ENCODE data around the gene CTSW. TPM values are rescaled to one million over a fixed set of nuclear protein-coding genes. Genes with fewer than 3 reads are reported as not detected.

The CTSW gene
- total and polyA plus RNA-seq, 2 of the 4 experiments (the other 2 are of a cell fraction) = 0.07 to 0.18 TPM

GRCh38 chr11:65867284-65868071 lies 12.2 kb upstream of the CTSW start:
- H3K9me1 ChIP-seq (ENCODE audit: insufficient read depth, low read length) = 0 out of 2 replicates have a peak, but pooled peaks cover 5% of the 10 kb centered on the region
- no peak for ATAC-seq (ENCODE audit: low read depth)
- H4K5ac ChIP-seq (ENCODE audit: low read depth, low read length) = no peak overlapping the region
- H3K4me3 ChIP-seq (ENCODE audit: insufficient read depth, low read depth, low read length) = no peak overlapping the region
- no peak overlapping the region for H2BK20ac ChIP-seq (ENCODE audit: low read depth, low read length)
- no peak overlapping the region for H3K9ac ChIP-seq (ENCODE audit: low read depth, low read length)
- no peak overlapping the region for H3K14ac ChIP-seq (replicated peaks; ENCODE audit: low read depth, low read length)
- ChIA-PET POLR2A (ENCODE audit: unreplicated experiment) (no interaction called here), CTCF (interaction anchor here (1.3 kb wide), 1 partner anchor 21 kb away, joined by 3 read pairs; the partner anchor contains the start of gene FIBP)
- no peak overlapping the region for H2BK15ac ChIP-seq (ENCODE audit: low read depth, low read length)
- H3K79me1 ChIP-seq (ENCODE audit: low read depth in 1 of 2, low read length in 2 of 2) = peaks cover 18 to 86% of the 10 kb centered on the region in 2 experiments
- no peaks in the 10 kb centered on the region for H3K9me3 ChIP-seq (ENCODE audit: control insufficient read depth, insufficient read depth, low read length)
- no peak for TF ChIP-seq CHD1 (IDR thresholded peaks at IDR 0.05; ENCODE audit: low read depth, low read length)
- no peak for TF ChIP-seq MAZ (IDR thresholded peaks at IDR 0.05; ENCODE audit: borderline replicate concordance, low read depth, low read length)
- no peak for TF ChIP-seq NFE2L2 (IDR thresholded peaks at IDR 0.05; ENCODE audit: low read depth, low read length)
- no peak for TF ChIP-seq CEBPB (IDR thresholded peaks at IDR 0.05; ENCODE audit: low read depth, low read length)
- TF ChIP-seq BHLHE40 (IDR thresholded peaks at IDR 0.05; ENCODE audit: low read depth, low read length) = no peak
- no peak for TF ChIP-seq RAD21 (IDR thresholded peaks at IDR 0.05; ENCODE audit: low read length)
- no peak for TF ChIP-seq CTCF (conservative IDR thresholded peaks at IDR 0.05; ENCODE audit: low read depth, low read length)
- no peak for TF ChIP-seq SMC3 (IDR thresholded peaks at IDR 0.05; ENCODE audit: low read depth, low read length)
- no peak overlapping the region for H2AK9ac ChIP-seq (replicated peaks; ENCODE audit: low read depth, low read length, poor library complexity)
- H3K23ac ChIP-seq (ENCODE audit: low read depth, low read length) = no peak overlapping the region
- no peak overlapping the region for H2BK5ac ChIP-seq (ENCODE audit: low read depth, low read length, poor library complexity, severe bottlenecking)
- intact Hi-C loops (cut with micrococcal nuclease) (no loop called here), in situ Hi-C loops (cut with MboI; ENCODE audit: low sequenced_read_pairs) (no loop called here), dilution Hi-C loops (cut with HindIII; ENCODE audit: low sequenced_read_pairs, unreplicated experiment) (no loop called here)
- H3K18ac ChIP-seq (ENCODE audit: low read depth, low read length) = no peak overlapping the region
- no peaks in the 10 kb centered on the region for H3K27me3 ChIP-seq (ENCODE audit: control insufficient read depth, insufficient read depth, low read length)
- H3K4me2 ChIP-seq (ENCODE audit: low read depth, low read length) = no peak overlapping the region
- H2AK5ac ChIP-seq (ENCODE audit: low read depth, low read length) = no peak overlapping the region
- no peak overlapping the region for H3K27ac ChIP-seq (ENCODE audit: insufficient read depth, low read length)
- no peak overlapping the region for H4K8ac ChIP-seq (ENCODE audit: low read depth in 2 of 2, low read length in 2 of 2)
- H2AFZ ChIP-seq (replicated peaks; ENCODE audit: low read length, poor library complexity) = no peak overlapping the region
- no peak overlapping the region for H2BK120ac ChIP-seq (ENCODE audit: low read depth, low read length)
- BruUV-seq (replicated peaks) = no TSS peak
- peaks cover 51% of the 10 kb centered on the region for H4K20me1 ChIP-seq (ENCODE audit: insufficient read depth, low read length)
- no peak overlapping the region for H3K4ac ChIP-seq (ENCODE audit: low read depth, low read length)
- DNase-seq = no peak
- H3K4me1 ChIP-seq (ENCODE audit: control insufficient read depth, insufficient read depth, low read length) = peaks cover 14% of the 10 kb centered on the region; the same call in 1 of the 2 replicates
- H3K36me3 ChIP-seq (ENCODE audit: control insufficient read depth, insufficient read depth, low read length) = peaks cover 84% of the 10 kb centered on the region
- WGBS, 2 experiments (ENCODE audit: extremely low coverage in 2 of 2, insufficient read length in 1 of 2) = 71% methylated on average over 13 of the region's 29 CpGs; no CpG with 5 or more reads in 1 of the 2 experiments
- no peak overlapping the region for H4K91ac ChIP-seq (ENCODE audit: insufficient read depth, low read depth, low read length)
- no peak overlapping the region for H3K56ac ChIP-seq (ENCODE audit: extremely low read depth, insufficient read depth, low read length)

All from IMR-90 (cell line).